OCI-LY7 (cell line): ENCODE results near the gene COL28A1. TPM values are rescaled to one million over a fixed set of nuclear protein-coding genes. Genes with fewer than 3 reads are reported as not detected.

ENCODE experiments used
- BruUV-seq: library from RNA; stranded (reverse); fragments of 400-500 nt; replicated peaks from 2 replicates; lab custom pipeline; 2021; lab: Mats Ljungman, UMichigan
- CTCF ChIA-PET: fragments of 300-600 bp; sonication (Branson Sonifier 250); formaldehyde crosslinking; loops from one replicate; lab custom pipeline; 2022; ENCODE audit warnings: antibody characterized with exemption; ENCODE audit not compliant: unreplicated experiment; lab: Charles Lee
- POLR2A ChIA-PET: fragments of 300-600 bp; sonication (Branson Sonifier 250); formaldehyde crosslinking; loops from one replicate; lab custom pipeline; 2022; ENCODE audit warnings: antibody characterized with exemption; lab: Charles Lee
- DNase-seq: peaks from one replicate; pipeline ENCODE4 v3.0.0-alpha.2; 2015; ENCODE audit warnings: low spot score
- H2AFZ ChIP-seq: fragments of 200-600 bp; sonication (generic), shearing (Covaris generic); 2 replicates; pipeline ENCODE4 v1.6.1; 2014; ENCODE audit warnings: mild to moderate bottlenecking, antibody characterized with exemption, low read length, moderate library complexity
- H3K27ac ChIP-seq: fragments of 200-600 bp; sonication (generic); 2 replicates; pipeline ENCODE4 v1.5.1; 2014; ENCODE audit warnings: mixed run types, low read depth, mild to moderate bottlenecking, moderate library complexity, low read length, inconsistent platforms; ENCODE audit not compliant: poor library complexity, severe bottlenecking
- H3K36me3 ChIP-seq: fragments of 200-600 bp; sonication (generic); 2 replicates; pipeline ENCODE4 v1.6.1; 2014; ENCODE audit warnings: mild to moderate bottlenecking, antibody characterized with exemption, low read length, moderate library complexity, mixed read lengths; ENCODE audit not compliant: insufficient read depth
- H3K4me1 ChIP-seq: fragments of 200-600 bp; sonication (generic); 2 replicates; pipeline ENCODE4 v1.5.1; 2014; ENCODE audit warnings: mild to moderate bottlenecking, low read length; ENCODE audit not compliant: insufficient read depth, poor library complexity, severe bottlenecking
- H3K4me2 ChIP-seq: fragments of 200-600 bp; sonication (generic); 2 replicates; pipeline ENCODE4 v1.6.1; 2014; ENCODE audit warnings: mild to moderate bottlenecking, low read length
- H3K4me3 ChIP-seq: fragments of 200-600 bp; sonication (generic); 2 replicates; pipeline ENCODE4 v1.5.1; 2014; ENCODE audit warnings: mild to moderate bottlenecking, low read depth, low read length; ENCODE audit not compliant: poor library complexity, severe bottlenecking
- H3K79me2 ChIP-seq: fragments of 200-600 bp; sonication (generic); 2 replicates; pipeline ENCODE4 v1.6.1; 2016; ENCODE audit warnings: low read depth, mild to moderate bottlenecking, low read length, moderate library complexity, mixed read lengths; ENCODE audit not compliant: insufficient read depth
- H3K9me2 ChIP-seq: fragments of 200-600 bp; sonication (generic); 2 replicates; pipeline ENCODE4 v1.6.1; 2016; ENCODE audit warnings: mild to moderate bottlenecking, low read length, mixed read lengths; ENCODE audit not compliant: insufficient read depth
- H3K9me3 ChIP-seq: fragments of 200-600 bp; sonication (generic); 2 replicates; pipeline ENCODE4 v1.6.1; 2014; ENCODE audit warnings: mild to moderate bottlenecking, mixed run types, low read length, mixed read lengths
- H4K20me1 ChIP-seq: fragments of 200-600 bp; sonication (generic); 2 replicates; pipeline ENCODE4 v1.6.1; 2014; ENCODE audit warnings: mild to moderate bottlenecking, antibody characterized with exemption, low read length, moderate library complexity, mixed read lengths; ENCODE audit not compliant: insufficient read depth
- EZH2phosphoT487 ChIP-seq: fragments of 200-600 bp; sonication (generic); IDR thresholded peaks from 2 replicates; pipeline ENCODE4 v1.6.1; 2018; ENCODE audit warnings: low read depth, borderline replicate concordance, mild to moderate bottlenecking, mixed run types, antibody characterized with exemption, low read length, moderate library complexity, mixed read lengths
- intact Hi-C: fragments of 100-400 bp; cut with micrococcal nuclease; formaldehyde crosslinking; loops from one replicate; pipeline ENCODE4 v1.10.0; 2022; ENCODE audit not compliant: unreplicated experiment
- total RNA-seq, 2 experiments: library from RNA; depleted of rRNA in 1 of 2; stranded (reverse); fragments of >200 nt in 1 of 2; shearing (Covaris generic) in 1 of 2; gene quantifications; 2 replicates each; pipeline ENCODE4 v1.2.3, GENCODE V29; 2014 to 2022
- TF ChIP-seq, protein P1 (sequence below): fragments of 200-600 bp; sonication (generic); conservative IDR thresholded peaks from 2 replicates; pipeline ENCODE4 v1.5.1; 2014; ENCODE audit warnings: mild to moderate bottlenecking, antibody characterized with exemption, low read length, moderate library complexity, mixed read lengths

The COL28A1 gene
- total RNA-seq, 2 experiments from 2014 or later, result not detected

- H3K36me3 ChIP-seq, result no peaks in the 10 kb centered on the region
- TF ChIP-seq, protein P1, sequence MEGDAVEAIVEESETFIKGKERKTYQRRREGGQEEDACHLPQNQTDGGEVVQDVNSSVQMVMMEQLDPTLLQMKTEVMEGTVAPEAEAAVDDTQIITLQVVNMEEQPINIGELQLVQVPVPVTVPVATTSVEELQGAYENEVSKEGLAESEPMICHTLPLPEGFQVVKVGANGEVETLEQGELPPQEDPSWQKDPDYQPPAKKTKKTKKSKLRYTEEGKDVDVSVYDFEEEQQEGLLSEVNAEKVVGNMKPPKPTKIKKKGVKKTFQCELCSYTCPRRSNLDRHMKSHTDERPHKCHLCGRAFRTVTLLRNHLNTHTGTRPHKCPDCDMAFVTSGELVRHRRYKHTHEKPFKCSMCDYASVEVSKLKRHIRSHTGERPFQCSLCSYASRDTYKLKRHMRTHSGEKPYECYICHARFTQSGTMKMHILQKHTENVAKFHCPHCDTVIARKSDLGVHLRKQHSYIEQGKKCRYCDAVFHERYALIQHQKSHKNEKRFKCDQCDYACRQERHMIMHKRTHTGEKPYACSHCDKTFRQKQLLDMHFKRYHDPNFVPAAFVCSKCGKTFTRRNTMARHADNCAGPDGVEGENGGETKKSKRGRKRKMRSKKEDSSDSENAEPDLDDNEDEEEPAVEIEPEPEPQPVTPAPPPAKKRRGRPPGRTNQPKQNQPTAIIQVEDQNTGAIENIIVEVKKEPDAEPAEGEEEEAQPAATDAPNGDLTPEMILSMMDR, result no peak
- no peak for TF ChIP-seq EZH2phosphoT487
- no peaks in the 10 kb centered on the region for H3K9me3 ChIP-seq
- no peak overlapping the region for H3K4me2 ChIP-seq
- ChIA-PET CTCF (no interaction called here), POLR2A (no interaction called here)
- H3K9me2 ChIP-seq, result no peaks in the 10 kb centered on the region
- no peak overlapping the region for H3K4me3 ChIP-seq
- no peaks in the 10 kb centered on the region for H3K79me2 ChIP-seq
- intact Hi-C loops, result no loop called here
- H3K4me1 ChIP-seq, result no peaks in the 10 kb centered on the region
- no TSS peak for BruUV-seq
- H3K27ac ChIP-seq, result no peak overlapping the region
- DNase-seq, result no peak
- no peaks in the 10 kb centered on the region for H4K20me1 ChIP-seq
- H2AFZ ChIP-seq, result no peak overlapping the region
These were observed 204.7 kb downstream of the COL28A1 start for GRCh38 chr7:7330997-7331396.

- no peak overlapping the region for H3K4me3 ChIP-seq
- H4K20me1 ChIP-seq, result no peaks in the 10 kb centered on the region
- H3K9me3 ChIP-seq, result no peaks in the 10 kb centered on the region
- intact Hi-C loops, result no loop called here
- H3K27ac ChIP-seq, result no peak overlapping the region
- no peaks in the 10 kb centered on the region for H3K79me2 ChIP-seq
- DNase-seq, result no peak
- POLR2A ChIA-PET, result no interaction called here
- H3K36me3 ChIP-seq, result no peaks in the 10 kb centered on the region
- no peaks in the 10 kb centered on the region for H3K4me1 ChIP-seq
- no peak for TF ChIP-seq EZH2phosphoT487
- TF ChIP-seq, protein P1, result no peak
- no peak overlapping the region for H3K4me2 ChIP-seq
- no TSS peak for BruUV-seq
- no peak overlapping the region for H2AFZ ChIP-seq
- H3K9me2 ChIP-seq, result no peaks in the 10 kb centered on the region
- CTCF ChIA-PET, result no interaction called here
These were observed 206.3 kb downstream of the COL28A1 start for GRCh38 chr7:7329326-7329725.

DNA sequence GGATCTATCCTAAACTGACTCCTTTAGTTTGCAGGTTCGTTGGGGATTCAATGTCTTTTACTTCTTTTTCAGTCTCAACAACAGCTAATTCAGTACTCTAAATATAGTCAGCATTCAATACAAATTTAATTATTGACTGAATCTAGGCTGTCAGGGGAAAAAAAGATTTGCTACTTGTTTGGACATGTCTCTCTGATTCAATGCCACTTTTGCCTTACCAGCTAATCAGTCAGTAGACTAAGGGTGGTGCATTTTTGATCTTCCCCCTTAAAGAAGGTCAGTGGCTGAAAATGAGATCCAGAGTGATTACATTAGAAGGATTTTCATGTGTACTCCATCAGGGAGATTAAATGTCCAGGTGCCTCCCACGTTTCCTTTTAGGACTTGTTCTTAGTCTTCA lies 208.2 kb downstream of the COL28A1 start:
- Histone ChIP-seq H4K20me1 (no peaks in the 10 kb centered on the region), H3K36me3 (no peaks in the 10 kb centered on the region), H3K79me2 (no peaks in the 10 kb centered on the region), H3K4me1 (peaks cover 2% of the 10 kb centered on the region), H2AFZ (no peak overlapping the region), H3K9me2 (no peaks in the 10 kb centered on the region), H3K9me3 (no peaks in the 10 kb centered on the region), H3K4me3 (no peak overlapping the region), H3K4me2 (no peak overlapping the region), H3K27ac (no peak overlapping the region)
- intact Hi-C loops, result no loop called here
- CTCF ChIA-PET, result no interaction called here
- POLR2A ChIA-PET, result interaction anchor here (0.7 kb wide), 1 partner anchor 176 kb away, joined by 3 read pairs; no protein-coding TSS in a partner anchor
- DNase-seq, result no peak
- no TSS peak for BruUV-seq
- no peak for TF ChIP-seq EZH2phosphoT487
- TF ChIP-seq, protein P1, result no peak
